Kidney (tissue), 14 donors: ENCODE results near the gene TRIML1. TPM values are rescaled to one million over a fixed set of nuclear protein-coding genes. Genes with fewer than 3 reads are reported as not detected.

Experiments
- DNase-seq, 5 donors: peaks; one replicate each; pipeline ENCODE4 v3.0.0-alpha.2; 2013 to 2020
- FAIRE-seq: peaks from 2 replicates; lab custom pipeline; 2012; peaks lifted over from hg19 to GRCh38; lab: Jason Lieb, UNC
- H3K27ac ChIP-seq, 2 donors: one replicate each; pipeline ENCODE4 v1.7.0; 2013; ENCODE audit warnings: low read depth in 2 of 2, low read length in 2 of 2, inconsistent platforms in 1 of 2
- H3K27me3 ChIP-seq: one replicate; pipeline ENCODE4 v1.7.1; 2013; ENCODE audit warnings: low read length, inconsistent platforms; ENCODE audit not compliant: control insufficient read depth, insufficient read depth
- H3K36me3 ChIP-seq, 3 donors: one replicate each; pipeline versions ENCODE4 v1.7.0 to v1.7.1; 2013; ENCODE audit warnings: low read length in 3 of 3, control low read depth in 1 of 3, inconsistent platforms in 1 of 3; ENCODE audit not compliant: insufficient read depth in 3 of 3, control insufficient read depth in 2 of 3
- H3K4me1 ChIP-seq, 3 donors: one replicate each; pipeline versions ENCODE4 v1.7.0 to v1.7.1; 2013; ENCODE audit warnings: low read length in 3 of 3, inconsistent platforms in 1 of 3, low read depth in 1 of 3; ENCODE audit not compliant: control insufficient read depth in 2 of 3, insufficient read depth in 2 of 3
- H3K4me3 ChIP-seq, 3 donors: one replicate each; pipeline versions ENCODE4 v1.7.0 to v1.8.1; 2013; ENCODE audit warnings: low read length in 3 of 3, control low read depth in 1 of 3, inconsistent platforms in 1 of 3
- H3K9ac ChIP-seq, 3 donors: one replicate each; pipeline versions ENCODE4 v1.7.0 to v1.7.1; 2013; ENCODE audit warnings: low read length in 3 of 3, control low read depth in 1 of 3, inconsistent platforms in 1 of 3
- H3K9me3 ChIP-seq, 3 donors: one replicate each; pipeline versions ENCODE4 v1.7.0 to v1.7.1; 2013; ENCODE audit warnings: low read length in 3 of 3, control low read depth in 1 of 3, inconsistent platforms in 1 of 3; ENCODE audit not compliant: control insufficient read depth in 2 of 3, insufficient read depth in 1 of 3
- intact Hi-C: fragments of 100-400 bp; cut with DNase I; formaldehyde crosslinking; loops from one replicate; pipeline ENCODE4 v1.11.1; 2022
- polyA plus RNA-seq: library from polyadenylated mRNA; stranded (reverse); fragments of 350-450 nt; fragmentation: Illumina TruSeq; extraction: RNeasy Lipid Tissue Mini Kit (QIAGEN cat#74804); gene quantifications from one replicate; pipeline ENCODE4 v1.2.3, GENCODE V29; 2014; ENCODE audit warnings: low read depth, low replicate concordance; ENCODE audit not compliant: insufficient read depth
- total RNA-seq: library from RNA; stranded (reverse); fragmentation: NEBNext Ultra II Directional; extraction: Animal tissue kit (Norgen Biotek cat#: 25700); gene quantifications from one replicate; pipeline ENCODE4 v1.2.1, GENCODE V29; 2021
- TF ChIP-seq, protein P1 (sequence below): IDR thresholded peaks from 3 replicates; pipeline ENCODE4 v1.5.1; 2012; ENCODE audit warnings: mild to moderate bottlenecking, moderate library complexity, borderline replicate concordance; ENCODE audit not compliant: insufficient read depth; ENCODE audit errors: extremely low read depth
- donor health status: control.
- donor health status: control.
- donor health status: control.
- donor health status: control.
- donor health status: control.
- donor health status: DM: yes; HTN: yes; CAD: no.
- donor health status: Normal renal cell carcinoma (clear cell type).

TRIML1 gene
- total and polyA plus RNA-seq, 2 donors from 2014 or later: not detected

DNA sequence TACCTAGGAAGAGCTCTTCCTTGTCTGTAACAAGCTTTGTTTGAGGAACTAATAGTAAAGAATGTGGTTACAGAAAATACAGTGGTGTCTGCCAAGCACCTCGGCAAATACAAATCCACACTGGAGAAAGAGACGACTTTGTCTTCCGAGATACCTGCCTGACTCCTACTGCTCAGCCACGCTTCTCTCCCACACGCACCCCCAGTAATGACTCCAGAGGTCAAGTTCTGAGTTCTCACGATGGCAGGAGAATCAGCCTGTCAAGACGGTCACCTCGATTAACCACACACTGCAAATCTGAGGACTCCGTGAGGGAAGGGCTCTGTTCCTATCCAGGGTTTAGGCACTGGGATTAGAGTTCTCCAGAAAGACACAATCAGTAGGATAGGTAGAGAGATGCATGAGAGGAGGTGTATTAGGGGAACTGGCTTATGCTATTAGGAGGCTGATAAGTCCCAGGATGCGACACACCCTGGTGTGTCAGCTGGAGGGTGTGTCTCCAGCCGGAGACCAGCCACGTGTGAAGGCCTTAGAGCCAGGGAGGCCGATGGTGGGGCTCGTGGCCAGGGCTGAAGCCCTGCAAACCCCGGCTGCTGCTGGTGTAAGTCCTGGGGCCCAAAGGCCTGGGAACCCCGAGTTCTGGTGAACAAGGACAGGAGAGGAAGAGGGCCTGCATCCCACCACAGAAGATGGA, 21.5 kb upstream of the TRIML1 start:
- Histone ChIP-seq H3K36me3 (no peaks in the 10 kb centered on the region), H3K9ac (no peak overlapping the region), H3K4me3 (no peak overlapping the region), H3K27ac (no peak overlapping the region), H3K9me3 (no peaks in the 10 kb centered on the region), H3K4me1 (no peaks in the 10 kb centered on the region), H3K27me3 (no peaks in the 10 kb centered on the region)
- no peak for FAIRE-seq
- TF ChIP-seq, protein P1, sequence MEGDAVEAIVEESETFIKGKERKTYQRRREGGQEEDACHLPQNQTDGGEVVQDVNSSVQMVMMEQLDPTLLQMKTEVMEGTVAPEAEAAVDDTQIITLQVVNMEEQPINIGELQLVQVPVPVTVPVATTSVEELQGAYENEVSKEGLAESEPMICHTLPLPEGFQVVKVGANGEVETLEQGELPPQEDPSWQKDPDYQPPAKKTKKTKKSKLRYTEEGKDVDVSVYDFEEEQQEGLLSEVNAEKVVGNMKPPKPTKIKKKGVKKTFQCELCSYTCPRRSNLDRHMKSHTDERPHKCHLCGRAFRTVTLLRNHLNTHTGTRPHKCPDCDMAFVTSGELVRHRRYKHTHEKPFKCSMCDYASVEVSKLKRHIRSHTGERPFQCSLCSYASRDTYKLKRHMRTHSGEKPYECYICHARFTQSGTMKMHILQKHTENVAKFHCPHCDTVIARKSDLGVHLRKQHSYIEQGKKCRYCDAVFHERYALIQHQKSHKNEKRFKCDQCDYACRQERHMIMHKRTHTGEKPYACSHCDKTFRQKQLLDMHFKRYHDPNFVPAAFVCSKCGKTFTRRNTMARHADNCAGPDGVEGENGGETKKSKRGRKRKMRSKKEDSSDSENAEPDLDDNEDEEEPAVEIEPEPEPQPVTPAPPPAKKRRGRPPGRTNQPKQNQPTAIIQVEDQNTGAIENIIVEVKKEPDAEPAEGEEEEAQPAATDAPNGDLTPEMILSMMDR: no peak
- intact Hi-C loops: no loop called here
- DNase-seq: no peak

DNA sequence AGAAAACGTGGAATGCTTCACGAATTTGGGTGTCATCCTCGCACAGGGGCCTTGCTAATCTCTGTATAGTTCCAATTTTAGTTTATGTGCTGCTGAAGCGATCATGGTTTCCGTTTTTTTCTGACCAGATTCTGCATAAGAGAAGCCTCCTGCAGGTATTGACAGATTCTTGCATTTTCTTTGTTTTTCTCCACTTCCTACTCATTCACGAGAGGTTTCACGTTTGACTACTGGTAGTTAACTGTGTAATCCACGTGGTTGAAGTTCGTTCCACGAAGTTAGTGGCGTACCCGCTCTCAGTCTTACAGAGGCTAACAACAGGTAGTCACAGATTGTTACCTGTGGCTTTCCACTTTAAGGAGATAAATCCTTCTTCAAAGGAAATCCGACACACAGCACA, 17.7 kb upstream of the TRIML1 start:
- no peaks in the 10 kb centered on the region for H3K36me3 ChIP-seq
- H3K27me3 ChIP-seq: no peaks in the 10 kb centered on the region
- DNase-seq: no peak
- TF ChIP-seq, protein P1: no peak
- no peaks in the 10 kb centered on the region for H3K4me1 ChIP-seq
- H3K9me3 ChIP-seq: no peaks in the 10 kb centered on the region
- intact Hi-C loops: no loop called here
- no peak overlapping the region for H3K9ac ChIP-seq
- FAIRE-seq: no peak
- no peak overlapping the region for H3K4me3 ChIP-seq
- H3K27ac ChIP-seq: no peak overlapping the region

DNA sequence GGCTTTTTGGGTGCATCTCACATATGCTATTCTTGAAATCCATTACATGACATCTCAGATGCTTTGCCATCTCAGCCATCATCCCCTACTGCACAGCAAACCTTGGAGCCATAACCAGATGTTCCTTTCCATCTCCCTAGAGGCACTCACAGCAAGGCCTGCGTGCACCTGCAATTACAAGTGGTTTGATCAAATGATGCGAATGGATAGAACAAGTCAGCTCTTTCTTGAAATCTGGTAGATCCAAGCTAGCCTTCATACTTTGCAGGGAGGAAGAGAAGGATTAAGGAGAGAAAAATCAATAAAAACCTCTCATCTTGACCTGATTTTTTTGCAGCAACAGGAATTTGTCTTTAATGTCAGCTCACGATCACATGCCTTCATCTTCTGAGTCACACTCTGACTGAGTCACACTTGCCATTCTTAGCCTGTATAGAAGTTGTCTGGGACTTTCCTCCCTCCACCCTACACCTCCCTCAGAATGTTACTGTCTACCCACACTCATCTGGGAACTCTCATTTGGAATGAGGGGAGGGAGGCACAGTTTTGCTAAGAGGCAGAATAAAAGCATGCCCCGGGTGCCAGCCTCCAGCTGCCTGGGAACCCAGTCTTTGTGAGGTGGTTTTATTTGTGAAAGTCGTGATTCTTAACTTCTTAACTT, 11.9 kb upstream of the TRIML1 start:
- Histone ChIP-seq H3K27me3 (no peaks in the 10 kb centered on the region), H3K27ac (no peak overlapping the region), H3K9me3 (no peaks in the 10 kb centered on the region), H3K4me1 (no peaks in the 10 kb centered on the region), H3K4me3 (no peak overlapping the region), H3K9ac (no peak overlapping the region), H3K36me3 (no peaks in the 10 kb centered on the region)
- TF ChIP-seq, protein P1: no peak
- FAIRE-seq (no peak), DNase-seq (no peak)
- intact Hi-C loops: no loop called here
